ENCODE data around the gene PLBD2.

Gene PLBD2

GRCh38 chr12:113358381-113359132 is at the start of gene PLBD2:
Gene PLBD2, plus strand, starts transcription at chr12:113358587. Its CDS starts 14 bp downstream, at chr12:113358601.
- peak; percentile 91 for DNase-seq (ENCODE audit: low read depth)

- no peak for DNase-seq (ENCODE audit: low read depth)
These were observed 47.9 kb upstream of the PLBD2 start for GRCh38 chr12:113310489-113310888.

- no peak for DNase-seq (ENCODE audit: low read depth)
These were observed 44.3 kb upstream of the PLBD2 start for GRCh38 chr12:113314121-113314529.

GRCh38 chr12:113315358-113315757 is 43.0 kb upstream of the PLBD2 start:
- no peak for DNase-seq (ENCODE audit: low read depth)

GRCh38 chr12:113316155-113316554 is 42.2 kb upstream of the PLBD2 start:
- no peak for DNase-seq (ENCODE audit: low read depth)

- DNase-seq (ENCODE audit: low read depth): no peak
These were observed 41.3 kb upstream of the PLBD2 start for GRCh38 chr12:113317122-113317521.

GRCh38 chr12:113318046-113318656 is 40.2 kb upstream of the PLBD2 start:
- DNase-seq (ENCODE audit: low read depth): no peak

GRCh38 chr12:113318900-113319628 is 39.3 kb upstream of the PLBD2 start:
- no peak for DNase-seq (ENCODE audit: low read depth)

GRCh38 chr12:113320401-113320800 is 38.0 kb upstream of the PLBD2 start:
- DNase-seq (ENCODE audit: low read depth): no peak

- no peak for DNase-seq (ENCODE audit: low read depth)
These were observed 36.0 kb upstream of the PLBD2 start for GRCh38 chr12:113322343-113322742.

- DNase-seq (ENCODE audit: low read depth): no peak
These were observed 32.5 kb upstream of the PLBD2 start for GRCh38 chr12:113325916-113326315.

GRCh38 chr12:113326775-113327395 is 31.5 kb upstream of the PLBD2 start:
- DNase-seq (ENCODE audit: low read depth): no peak

- DNase-seq (ENCODE audit: low read depth): no peak
These were observed 30.0 kb upstream of the PLBD2 start for GRCh38 chr12:113328368-113328889.

- no peak for DNase-seq (ENCODE audit: low read depth)
These were observed 29.2 kb upstream of the PLBD2 start for GRCh38 chr12:113329022-113329790.

- no peak for DNase-seq (ENCODE audit: low read depth)
These were observed 28.5 kb upstream of the PLBD2 start for GRCh38 chr12:113329791-113330417.

- DNase-seq (ENCODE audit: low read depth): no peak
These were observed 27.9 kb upstream of the PLBD2 start for GRCh38 chr12:113330505-113330904.

- DNase-seq (ENCODE audit: low read depth): no peak
These were observed 25.5 kb upstream of the PLBD2 start for GRCh38 chr12:113332688-113333417.

GRCh38 chr12:113333418-113333750 is 25.0 kb upstream of the PLBD2 start:
- no peak for DNase-seq (ENCODE audit: low read depth)

- DNase-seq (ENCODE audit: low read depth): no peak
These were observed 24.3 kb upstream of the PLBD2 start for GRCh38 chr12:113333877-113334785.
